Naive thymus-derived CD4-positive, alpha-beta T cell (primary cell): ENCODE measurements around the gene SLC39A11. TPM values are rescaled to one million over a fixed set of nuclear protein-coding genes. Genes with fewer than 3 reads are reported as not detected.

Source experiments
- ATAC-seq: fragments of 150-1000 bp; cut with Tn5 transposase; 2 replicates; pipeline ENCODE4 v1.10.0; 2021; ENCODE audit warnings: mild to moderate bottlenecking, moderate library complexity
- CTCF ChIA-PET: fragments of 350-600 bp; sonication (Branson Sonifier 250); formaldehyde crosslinking; loops from one replicate; lab custom pipeline; 2021; ENCODE audit warnings: antibody characterized with exemption; lab: Charles Lee
- POLR2A ChIA-PET: fragments of 350-600 bp; sonication (Branson Sonifier 250); formaldehyde crosslinking; loops from one replicate; lab custom pipeline; 2021; ENCODE audit warnings: antibody characterized with exemption, inconsistent platforms; lab: Charles Lee
- DNase-seq, 9 donors: peaks; one replicate each; pipeline versions ENCODE4 v3.0.0 to v3.0.0-alpha.2; 2020 to 2022; ENCODE audit warnings: mixed read lengths in 1 of 9
- H3K27ac ChIP-seq: one replicate; pipeline ENCODE4 v1.7.0; 2013; ENCODE audit warnings: mild to moderate bottlenecking, low read depth, low read length, moderate library complexity
- H3K27me3 ChIP-seq, 2 donors: one replicate each; pipeline ENCODE4 v1.7.0; 2013; ENCODE audit warnings: low read length in 2 of 2, mild to moderate bottlenecking in 2 of 2, moderate library complexity in 2 of 2; ENCODE audit not compliant: control insufficient read depth in 2 of 2, insufficient read depth in 2 of 2
- H3K36me3 ChIP-seq, 3 experiments: 1 replicate in 2 of 3; 2 replicates in 1 of 3; pipeline ENCODE4 v1.7.0; 2013; ENCODE audit warnings: low read length in 3 of 3, mild to moderate bottlenecking in 3 of 3, moderate library complexity in 1 of 3; ENCODE audit not compliant: insufficient read depth in 3 of 3, control insufficient read depth in 2 of 3
- H3K4me1 ChIP-seq, 2 donors: one replicate each; pipeline ENCODE4 v1.7.0; 2013; ENCODE audit warnings: low read length in 2 of 2, mild to moderate bottlenecking in 2 of 2, moderate library complexity in 1 of 2; ENCODE audit not compliant: control insufficient read depth in 2 of 2, insufficient read depth in 2 of 2
- H3K4me3 ChIP-seq: 2 replicates; pipeline ENCODE4 v1.7.0; 2013; ENCODE audit warnings: mild to moderate bottlenecking, low read length
- H3K9me3 ChIP-seq, 3 experiments: 1 replicate in 2 of 3; 2 replicates in 1 of 3; pipeline ENCODE4 v1.7.0; 2013; ENCODE audit warnings: low read length in 3 of 3; ENCODE audit not compliant: control insufficient read depth in 2 of 3
- H3K27ac Mint-ChIP-seq, 9 donors: one replicate each; pipeline ENCODE4 v1.8.0; 2020 to 2022; ENCODE audit warnings: mixed read lengths in 9 of 9, mild to moderate bottlenecking in 8 of 9, moderate library complexity in 5 of 9, inconsistent platforms in 2 of 9
- H3K27me3 Mint-ChIP-seq, 5 donors: one replicate each; pipeline ENCODE4 v1.8.0; 2021 to 2022; ENCODE audit warnings: mixed read lengths in 5 of 5, mild to moderate bottlenecking in 1 of 5
- H3K36me3 Mint-ChIP-seq, 5 donors: one replicate each; pipeline ENCODE4 v1.8.0; 2020 to 2022; ENCODE audit warnings: mixed read lengths in 5 of 5, mild to moderate bottlenecking in 3 of 5, inconsistent platforms in 1 of 5
- H3K4me1 Mint-ChIP-seq, 7 donors: one replicate each; pipeline ENCODE4 v1.8.0; 2020 to 2022; ENCODE audit warnings: mixed read lengths in 7 of 7, mild to moderate bottlenecking in 3 of 7, inconsistent platforms in 1 of 7
- H3K4me3 Mint-ChIP-seq, 10 donors: one replicate each; pipeline ENCODE4 v1.8.0; 2020 to 2022; ENCODE audit warnings: mild to moderate bottlenecking in 10 of 10, mixed read lengths in 10 of 10, moderate library complexity in 6 of 10, inconsistent platforms in 2 of 10
- H3K9me3 Mint-ChIP-seq, 11 donors: one replicate each; pipeline ENCODE4 v1.8.0; 2020 to 2022; ENCODE audit warnings: mixed read lengths in 11 of 11, mild to moderate bottlenecking in 4 of 11, inconsistent platforms in 1 of 11, moderate library complexity in 1 of 11
- intact Hi-C, 2 donors: fragments of 100-400 bp; cut with micrococcal nuclease; formaldehyde crosslinking; loops; one replicate each; pipeline ENCODE4 v1.15.1; 2023
- polyA plus RNA-seq, 2 donors: library from polyadenylated mRNA; unstranded; fragments of 300-500 nt; fragmentation: Illumina TruSeq; gene quantifications; one replicate each; pipeline ENCODE4 v1.2.3, GENCODE V29; 2021
- total RNA-seq, 6 experiments: library from RNA in 5 of 6; stranded (reverse) in 5 of 6; gene quantifications; 1 replicate in 5 of 6; 2 replicates in 1 of 6; pipeline ENCODE4 v1.2.3 and lab custom pipeline; 2021 to 2026

The SLC39A11 gene
- total and polyA plus RNA-seq, 7 experiments from 2014 or later: 8.5 to 36.7 (median 19.8) TPM

- POLR2A ChIA-PET: no interaction called here
- Histone ChIP-seq H3K9me3 (no peaks in the 10 kb centered on the region), H3K27me3 (no peaks in the 10 kb centered on the region), H3K36me3 (no peaks in the 10 kb centered on the region), H3K4me1 (no peaks in the 10 kb centered on the region), H3K4me3 (no peak overlapping the region), H3K27ac (no peak overlapping the region)
- CTCF ChIA-PET: no interaction called here
- Mint-ChIP-seq H3K4me1 (peaks cover 0 to 8% (median 0%) of the 10 kb centered on the region in 7 donors), H3K9me3 (peaks cover 0 to 8% (median 0%) of the 10 kb centered on the region in 11 donors), H3K4me3 (no peak overlapping the region), H3K27ac (no peak overlapping the region), H3K27me3 (no peaks in the 10 kb centered on the region), H3K36me3 (peaks cover 8 to 64% (median 57%) of the 10 kb centered on the region in 5 donors)
- intact Hi-C loops: no loop called here
- ATAC-seq: no peak
- DNase-seq: no peak
Measured at GRCh38 chr17:72890711-72891110, 201.8 kb downstream of the SLC39A11 start.

DNA sequence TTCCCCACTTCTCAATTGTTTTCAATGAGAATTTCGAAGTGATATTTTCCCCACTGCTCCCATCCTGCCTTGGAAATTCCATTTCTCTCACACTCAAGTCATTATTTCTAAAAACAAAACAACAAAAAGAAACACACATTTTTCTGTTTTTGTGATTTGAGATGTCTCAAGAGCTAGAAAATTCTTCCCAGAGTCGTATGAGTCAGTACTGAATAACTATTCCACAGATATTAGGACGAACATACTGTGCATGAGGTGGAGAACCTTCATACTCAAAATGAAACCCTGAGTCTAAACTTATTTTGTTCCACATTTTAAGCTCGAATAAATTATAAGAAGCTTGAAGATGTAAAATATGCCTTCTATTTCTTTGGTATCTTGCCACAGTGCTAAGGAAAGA lies 204.6 kb downstream of the SLC39A11 start:
- no peak overlapping the region for H3K4me3 ChIP-seq
- H3K27me3 Mint-ChIP-seq: no peaks in the 10 kb centered on the region
- H3K4me3 Mint-ChIP-seq: no peak overlapping the region
- H3K4me1 Mint-ChIP-seq: peaks cover 0 to 4% (median 0%) of the 10 kb centered on the region in 7 donors
- H3K27ac Mint-ChIP-seq: no peak overlapping the region
- ChIA-PET CTCF (interaction anchor here (0.5 kb wide), 1 partner anchor 1652 kb away, joined by 3 read pairs; no protein-coding TSS in a partner anchor), POLR2A (no interaction called here)
- H3K27me3 ChIP-seq: no peaks in the 10 kb centered on the region
- H3K27ac ChIP-seq: no peak overlapping the region
- ATAC-seq (no peak), DNase-seq (no peak)
- H3K9me3 ChIP-seq: no peaks in the 10 kb centered on the region
- peaks cover 6 to 83% (median 64%) of the 10 kb centered on the region in 5 donors for H3K36me3 Mint-ChIP-seq
- H3K9me3 Mint-ChIP-seq: peaks cover 0 to 8% (median 0%) of the 10 kb centered on the region in 11 donors
- intact Hi-C loops: no loop called here
- no peaks in the 10 kb centered on the region for H3K4me1 ChIP-seq
- H3K36me3 ChIP-seq: no peaks in the 10 kb centered on the region

DNA sequence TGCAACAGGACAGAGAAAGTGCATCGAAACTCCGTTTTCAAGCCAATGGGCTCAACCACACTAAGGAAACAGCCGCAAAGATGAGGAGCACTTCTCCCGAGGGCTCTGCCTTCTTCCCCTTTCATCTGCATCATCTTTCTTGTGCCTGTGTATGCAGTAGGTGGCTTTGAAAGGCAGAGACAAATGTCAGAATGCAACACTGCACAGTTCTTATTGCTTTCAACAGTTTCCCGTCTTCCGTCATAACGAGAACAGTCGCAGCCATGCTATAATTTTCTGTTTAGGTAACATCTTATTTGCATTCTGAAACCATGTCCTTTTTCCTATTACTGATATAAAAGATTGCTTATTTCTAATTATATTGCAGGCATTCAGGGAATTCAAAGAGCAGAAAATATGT lies 205.2 kb downstream of the SLC39A11 start:
- Histone ChIP-seq H3K27ac (no peak overlapping the region), H3K27me3 (no peaks in the 10 kb centered on the region), H3K4me1 (no peaks in the 10 kb centered on the region), H3K9me3 (no peaks in the 10 kb centered on the region), H3K36me3 (no peaks in the 10 kb centered on the region), H3K4me3 (no peak overlapping the region)
- intact Hi-C loops: no loop called here
- peaks cover 0 to 4% (median 0%) of the 10 kb centered on the region in 7 donors for H3K4me1 Mint-ChIP-seq
- ChIA-PET POLR2A (no interaction called here), CTCF (no interaction called here)
- ATAC-seq: no peak
- no peak overlapping the region for H3K27ac Mint-ChIP-seq
- no peak for DNase-seq
- H3K27me3 Mint-ChIP-seq: no peaks in the 10 kb centered on the region
- H3K9me3 Mint-ChIP-seq: peaks cover 0 to 8% (median 3%) of the 10 kb centered on the region in 11 donors
- peaks cover 9 to 85% (median 66%) of the 10 kb centered on the region in 5 donors for H3K36me3 Mint-ChIP-seq
- H3K4me3 Mint-ChIP-seq: no peak overlapping the region

- no peaks in the 10 kb centered on the region for H3K27me3 Mint-ChIP-seq
- CTCF ChIA-PET: no interaction called here
- no peak overlapping the region for H3K27ac Mint-ChIP-seq
- Histone ChIP-seq H3K27ac (no peak overlapping the region), H3K4me3 (no peak overlapping the region), H3K4me1 (no peaks in the 10 kb centered on the region), H3K27me3 (no peaks in the 10 kb centered on the region), H3K36me3 (no peaks in the 10 kb centered on the region), H3K9me3 (no peaks in the 10 kb centered on the region)
- POLR2A ChIA-PET: no interaction called here
- intact Hi-C loops: no loop called here
- peaks cover 0 to 15% (median 6%) of the 10 kb centered on the region in 11 donors for H3K9me3 Mint-ChIP-seq
- DNase-seq (no peak), ATAC-seq (no peak)
- peaks cover 12 to 90% (median 65%) of the 10 kb centered on the region in 5 donors for H3K36me3 Mint-ChIP-seq
- no peak overlapping the region for H3K4me3 Mint-ChIP-seq
- H3K4me1 Mint-ChIP-seq: peaks cover 0 to 4% (median 0%) of the 10 kb centered on the region in 7 donors
Measured at GRCh38 chr17:72886622-72887021, 205.9 kb downstream of the SLC39A11 start.

DNA sequence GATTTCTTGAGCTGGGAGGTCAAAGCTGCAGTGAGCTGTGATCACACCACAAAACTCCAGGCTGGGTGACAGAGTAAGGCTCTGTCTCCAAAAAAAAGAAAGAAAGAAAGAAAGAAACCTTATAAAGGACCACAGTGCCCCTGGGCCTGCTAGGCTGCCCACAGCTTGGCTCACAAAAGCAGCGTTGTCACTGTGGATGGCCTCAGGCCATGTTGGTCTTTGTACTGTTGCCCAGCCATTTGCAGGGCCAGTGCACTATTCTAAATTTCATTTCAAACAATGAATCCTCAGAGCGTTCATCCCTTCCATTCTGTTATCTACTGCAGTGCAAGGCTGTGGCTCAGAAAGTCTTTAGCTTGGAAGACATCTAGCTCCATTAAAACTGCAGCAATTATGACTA lies 208.4 kb downstream of the SLC39A11 start:
- Histone ChIP-seq H3K9me3 (peaks cover 0 to 12% (median 0%) of the 10 kb centered on the region in 3 experiments), H3K4me3 (no peak overlapping the region), H3K27ac (no peak overlapping the region), H3K27me3 (no peaks in the 10 kb centered on the region), H3K4me1 (no peaks in the 10 kb centered on the region), H3K36me3 (peaks cover 0 to 5% (median 0%) of the 10 kb centered on the region in 3 experiments)
- Mint-ChIP-seq H3K4me1 (peaks cover 0 to 5% (median 0%) of the 10 kb centered on the region in 7 donors), H3K27ac (no peak overlapping the region), H3K27me3 (no peaks in the 10 kb centered on the region), H3K4me3 (no peak overlapping the region), H3K9me3 (peaks cover 7 to 36% (median 15%) of the 10 kb centered on the region in 11 donors), H3K36me3 (peaks cover 13 to 91% (median 67%) of the 10 kb centered on the region in 5 donors)
- ChIA-PET POLR2A (no interaction called here), CTCF (no interaction called here)
- DNase-seq (no peak), ATAC-seq (no peak)
- intact Hi-C loops: no loop called here

DNA sequence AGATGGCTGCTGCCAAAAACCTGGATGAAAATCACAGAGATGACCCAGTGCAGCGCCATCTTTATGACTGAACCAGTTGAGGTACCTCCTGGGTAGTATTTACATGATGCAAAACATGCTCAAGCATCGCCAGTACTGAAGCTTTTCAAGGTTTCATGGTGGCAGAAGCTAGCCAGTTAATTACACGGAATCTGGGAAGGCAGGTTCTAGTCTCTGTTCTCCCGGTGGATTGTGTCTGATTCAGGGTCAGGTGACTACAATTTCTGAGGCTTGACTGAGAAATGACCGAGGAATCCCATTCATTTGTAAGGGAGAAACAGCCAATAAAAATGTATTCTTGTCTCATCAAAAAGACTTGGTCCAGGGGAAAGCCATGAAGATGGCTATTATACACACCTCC lies 209.1 kb downstream of the SLC39A11 start:
- peaks cover 7 to 43% (median 19%) of the 10 kb centered on the region in 11 donors for H3K9me3 Mint-ChIP-seq
- H3K9me3 ChIP-seq: peaks cover 0 to 19% (median 0%) of the 10 kb centered on the region in 3 experiments
- no peak for ATAC-seq
- H3K4me1 Mint-ChIP-seq: peaks cover 0 to 5% (median 0%) of the 10 kb centered on the region in 7 donors
- H3K36me3 Mint-ChIP-seq: peaks cover 14 to 91% (median 68%) of the 10 kb centered on the region in 5 donors
- no peaks in the 10 kb centered on the region for H3K27me3 ChIP-seq
- CTCF ChIA-PET: no interaction called here
- POLR2A ChIA-PET: no interaction called here
- H3K27ac Mint-ChIP-seq: no peak overlapping the region
- H3K36me3 ChIP-seq: peaks cover 0 to 5% (median 0%) of the 10 kb centered on the region in 3 experiments
- intact Hi-C loops: no loop called here
- no peak overlapping the region for H3K27ac ChIP-seq
- no peak for DNase-seq
- H3K4me3 ChIP-seq: no peak overlapping the region
- H3K27me3 Mint-ChIP-seq: no peaks in the 10 kb centered on the region
- H3K4me3 Mint-ChIP-seq: no peak overlapping the region
- H3K4me1 ChIP-seq: no peaks in the 10 kb centered on the region

DNA sequence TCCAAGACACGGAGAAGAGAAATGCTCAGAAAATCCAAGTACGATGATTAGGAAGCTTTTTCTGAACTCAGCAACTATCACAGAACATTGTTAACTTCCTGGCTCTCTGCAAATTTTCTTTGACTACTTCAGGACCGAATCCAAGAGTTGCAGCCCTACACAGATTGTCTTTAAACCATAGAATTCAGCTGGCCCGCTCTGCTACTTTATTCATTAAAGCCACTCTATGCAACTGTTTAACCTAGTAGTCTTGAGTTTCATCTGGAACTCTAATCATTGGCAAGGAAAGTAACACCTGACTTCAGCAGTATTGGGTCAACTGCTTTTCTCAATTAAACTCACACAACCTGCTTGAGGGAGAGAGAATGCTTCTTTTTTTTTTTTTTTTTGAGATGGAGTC lies 210.1 kb downstream of the SLC39A11 start:
- Histone ChIP-seq H3K27ac (no peak overlapping the region), H3K27me3 (no peaks in the 10 kb centered on the region), H3K9me3 (peaks cover 0 to 19% (median 0%) of the 10 kb centered on the region in 3 experiments), H3K4me1 (no peaks in the 10 kb centered on the region), H3K4me3 (no peak overlapping the region), H3K36me3 (peaks cover 0 to 5% (median 0%) of the 10 kb centered on the region in 3 experiments)
- intact Hi-C loops: no loop called here
- H3K4me1 Mint-ChIP-seq: peaks cover 0 to 5% (median 0%) of the 10 kb centered on the region in 7 donors
- ATAC-seq (no peak), DNase-seq (no peak)
- CTCF ChIA-PET: no interaction called here
- peaks cover 11 to 51% (median 25%) of the 10 kb centered on the region in 11 donors for H3K9me3 Mint-ChIP-seq
- no peak overlapping the region for H3K27ac Mint-ChIP-seq
- POLR2A ChIA-PET: no interaction called here
- no peak overlapping the region for H3K4me3 Mint-ChIP-seq
- H3K27me3 Mint-ChIP-seq: no peaks in the 10 kb centered on the region
- peaks cover 14 to 87% (median 64%) of the 10 kb centered on the region in 5 donors for H3K36me3 Mint-ChIP-seq
